ENCODE data around the gene WBP2. TPM values are rescaled to one million over a fixed set of nuclear protein-coding genes. Genes with fewer than 3 reads are reported as not detected.

The WBP2 gene
- total and polyA plus RNA-seq, 2 of the 13 experiments (the other 11 are each of a cell fraction or from before 2014, with no cell fraction given) = 29.2 to 29.5 TPM

DNA sequence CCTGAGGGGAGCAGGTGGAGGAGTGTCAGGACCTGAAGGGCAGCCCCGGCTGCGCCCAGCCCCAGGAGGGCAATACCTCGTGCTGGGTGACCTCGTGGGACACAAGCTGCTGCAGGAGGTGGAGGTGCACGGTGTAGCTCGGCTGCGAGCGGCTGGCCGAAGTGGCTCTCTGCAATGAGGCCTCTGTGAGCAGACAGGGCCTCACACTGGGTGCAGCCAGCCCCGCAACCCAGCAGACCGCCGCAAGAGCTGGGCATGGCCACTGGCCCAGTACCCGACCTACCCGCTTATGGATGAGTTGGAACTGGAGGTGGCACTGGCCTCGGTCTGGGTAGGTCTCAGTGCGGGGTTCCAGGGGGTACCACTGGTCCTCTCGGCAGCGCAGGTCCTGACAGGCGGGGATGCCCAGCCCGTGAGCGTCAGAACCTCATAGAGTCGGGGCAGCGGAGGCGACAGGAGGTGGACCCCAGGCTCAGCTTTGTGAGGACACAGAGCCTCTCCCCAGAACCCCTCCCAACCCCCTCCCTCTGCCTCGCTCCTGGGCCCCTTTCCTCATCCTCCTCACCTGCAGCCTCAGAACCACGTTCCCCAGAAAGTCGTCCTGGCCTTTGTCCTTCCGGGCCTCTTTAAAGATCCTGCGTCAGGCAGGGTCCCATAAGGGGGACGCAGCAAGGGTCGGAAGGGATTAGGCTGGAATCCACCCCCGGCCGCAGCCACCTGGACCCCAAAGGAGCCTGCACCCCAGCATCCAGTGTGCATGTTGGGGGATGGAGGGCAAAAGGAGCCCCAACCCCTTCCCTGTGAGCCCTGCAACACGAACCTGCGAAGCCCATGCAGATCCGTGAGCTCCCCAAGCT lies 15.0 kb downstream of the WBP2 start (continued):
- TF ChIP-seq, protein P1, sequence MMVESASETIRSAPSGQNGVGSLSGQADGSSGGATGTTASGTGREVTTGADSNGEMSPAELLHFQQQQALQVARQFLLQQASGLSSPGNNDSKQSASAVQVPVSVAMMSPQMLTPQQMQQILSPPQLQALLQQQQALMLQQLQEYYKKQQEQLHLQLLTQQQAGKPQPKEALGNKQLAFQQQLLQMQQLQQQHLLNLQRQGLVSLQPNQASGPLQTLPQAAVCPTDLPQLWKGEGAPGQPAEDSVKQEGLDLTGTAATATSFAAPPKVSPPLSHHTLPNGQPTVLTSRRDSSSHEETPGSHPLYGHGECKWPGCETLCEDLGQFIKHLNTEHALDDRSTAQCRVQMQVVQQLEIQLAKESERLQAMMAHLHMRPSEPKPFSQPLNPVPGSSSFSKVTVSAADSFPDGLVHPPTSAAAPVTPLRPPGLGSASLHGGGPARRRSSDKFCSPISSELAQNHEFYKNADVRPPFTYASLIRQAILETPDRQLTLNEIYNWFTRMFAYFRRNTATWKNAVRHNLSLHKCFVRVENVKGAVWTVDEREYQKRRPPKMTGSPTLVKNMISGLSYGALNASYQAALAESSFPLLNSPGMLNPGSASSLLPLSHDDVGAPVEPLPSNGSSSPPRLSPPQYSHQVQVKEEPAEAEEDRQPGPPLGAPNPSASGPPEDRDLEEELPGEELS (CRISPR knock-in tag; IDR thresholded peaks at IDR 0.05) = no peak
- TF ChIP-seq ZNF563 (CRISPR knock-in tag; IDR thresholded peaks at IDR 0.05) = no peak

DNA sequence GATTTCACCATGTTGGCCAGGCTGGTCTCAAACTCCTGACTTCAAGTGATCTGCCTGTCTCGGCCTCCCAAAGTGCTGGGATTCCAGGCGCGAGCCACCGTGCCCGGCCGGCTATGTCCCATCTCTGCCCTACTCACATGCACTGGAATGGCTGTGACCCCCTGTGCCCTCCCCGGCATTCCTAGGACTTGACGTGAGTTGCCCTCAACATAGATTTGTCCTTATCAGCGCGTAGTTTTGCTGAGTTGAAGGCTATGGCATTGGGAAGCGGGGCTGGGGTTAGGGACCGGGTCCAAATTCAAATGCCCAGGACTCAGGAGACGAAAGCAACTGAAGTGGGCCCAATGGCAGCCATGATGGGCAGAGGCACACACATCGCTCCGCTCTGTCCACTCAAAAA lies 16.7 kb downstream of the WBP2 start:
- CTCF ChIA-PET (ENCODE audit: low intra/inter-chr PET ratio, low total read pairs) = no interaction called here
- DNase-seq (ENCODE audit: low spot score) (no peak), ATAC-seq (no peak), FAIRE-seq (no peak)
- no TSS peak for BruUV-seq (replicated peaks)
- H3K9ac ChIP-seq (ENCODE audit: insufficient read depth, low read depth, low read length) = 0 out of 2 replicates have a peak overlapping the region, but pooled peaks have one; percentile 8
- H3K36me3 ChIP-seq (replicated peaks in 1 of 2; ENCODE audit: control insufficient read depth in 1 of 2, insufficient read depth in 2 of 2, low read length in 2 of 2) = peaks cover 15 to 31% of the 10 kb centered on the region in 2 experiments; a peak in 4 of 5 replicates
- H3K9me3 ChIP-seq (ENCODE audit: low read length) = no peaks in the 10 kb centered on the region
- no peak overlapping the region for H2AFZ ChIP-seq (ENCODE audit: low read length)
- no peak overlapping the region for H3K4me2 ChIP-seq (ENCODE audit: low read depth, low read length)
- 98% methylated on average over 15 of the region's 15 CpGs for WGBS (ENCODE audit: low lambda C conversion rate)
- H3K27me3 ChIP-seq (ENCODE audit: control insufficient read depth in 1 of 2, insufficient read depth in 2 of 2, low read length in 2 of 2) = no peaks in the 10 kb centered on the region
- H3K79me2 ChIP-seq (ENCODE audit: insufficient read depth, low read length) = no peaks in the 10 kb centered on the region
- POLR2A ChIA-PET = interaction anchor here (1.3 to 2.6 kb wide), 3 partner anchors 13 to 58 kb away, joined by 4 to 8 read pairs (median 7); partner anchors contain the start of gene WBP2
- H3K4me3 ChIP-seq (replicated peaks in 1 of 3; ENCODE audit: insufficient read depth in 1 of 3, low read depth in 2 of 3, low read length in 3 of 3) = no peak overlapping the region
- H3K27ac ChIP-seq (ENCODE audit: extremely low read length, insufficient read depth, low read length) = no peak overlapping the region
- H4K20me1 ChIP-seq (ENCODE audit: insufficient read depth, low read length) = no peaks in the 10 kb centered on the region
- intact Hi-C loops (cut with micrococcal nuclease; ENCODE audit: unreplicated experiment) = no loop called here
- peaks cover 5% of the 10 kb centered on the region for H3K4me1 ChIP-seq (ENCODE audit: insufficient read depth, low read length)
- in situ Hi-C loops (cut with HindIII; ENCODE audit: extremely low pct_ligation_motif_present, low pct_unique_long_range_greater_than_20kb) = no loop called here
- no peak for TF ChIP-seq ZNF850 (CRISPR knock-in tag; conservative IDR thresholded peaks at IDR 0.05)
- no peak for TF ChIP-seq SNAPC4 (CRISPR knock-in tag; IDR thresholded peaks at IDR 0.05)
- TF ChIP-seq ATM (IDR thresholded peaks at IDR 0.05; ENCODE audit: borderline replicate concordance) = no peak
- no peak for TF ChIP-seq ZFYVE20 (CRISPR knock-in tag; IDR thresholded peaks at IDR 0.05; ENCODE audit: borderline replicate concordance, low read depth)
- no peak for TF ChIP-seq ZNF335 (CRISPR knock-in tag; IDR thresholded peaks at IDR 0.05)
- TF ChIP-seq AGO1 (IDR thresholded peaks at IDR 0.05; ENCODE audit: low read depth, low read length, poor library complexity, severe bottlenecking) = no peak
- TF ChIP-seq ZNF678 (CRISPR knock-in tag; IDR thresholded peaks at IDR 0.05) = no peak

Measured in HepG2 (cell line).